ENCODE results near the gene SSTR1.

The SSTR1 gene

DNA sequence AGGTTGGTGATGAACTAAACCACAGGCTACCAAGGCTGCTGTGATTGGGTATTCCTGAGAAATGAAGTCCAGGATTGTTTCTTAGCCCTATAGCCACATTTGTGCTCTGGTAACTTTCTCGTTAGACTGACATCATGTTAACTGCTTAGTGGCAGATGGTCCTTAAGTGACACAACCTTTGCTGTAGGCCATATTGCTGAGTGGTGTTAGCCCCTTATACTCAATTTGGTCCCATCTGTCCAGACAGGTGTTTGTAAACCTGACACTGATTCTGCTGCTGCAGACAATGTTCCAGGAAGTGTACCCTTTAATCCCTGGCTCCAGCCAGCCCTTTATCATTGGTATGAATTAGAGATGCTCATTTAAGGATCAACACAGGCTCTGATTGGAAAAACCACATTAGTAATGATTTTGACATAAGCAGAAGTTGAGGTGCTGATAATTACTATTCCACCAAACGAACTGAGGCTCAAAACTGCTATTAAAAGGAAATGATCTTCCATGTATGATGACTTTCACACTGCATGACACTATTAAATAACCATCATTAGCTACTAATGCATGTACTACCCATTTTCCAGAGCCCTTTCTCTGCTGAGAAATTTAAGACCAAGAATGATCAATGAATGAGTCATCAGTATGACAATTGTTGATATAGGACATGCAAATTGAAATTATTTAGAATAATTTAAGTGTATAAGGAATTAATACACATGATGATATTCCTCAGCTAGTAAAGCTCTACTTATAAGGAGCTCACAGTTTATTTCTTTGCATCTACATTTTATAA lies 3.6 kb upstream of the SSTR1 start:
- DNase-seq: no peak

DNA sequence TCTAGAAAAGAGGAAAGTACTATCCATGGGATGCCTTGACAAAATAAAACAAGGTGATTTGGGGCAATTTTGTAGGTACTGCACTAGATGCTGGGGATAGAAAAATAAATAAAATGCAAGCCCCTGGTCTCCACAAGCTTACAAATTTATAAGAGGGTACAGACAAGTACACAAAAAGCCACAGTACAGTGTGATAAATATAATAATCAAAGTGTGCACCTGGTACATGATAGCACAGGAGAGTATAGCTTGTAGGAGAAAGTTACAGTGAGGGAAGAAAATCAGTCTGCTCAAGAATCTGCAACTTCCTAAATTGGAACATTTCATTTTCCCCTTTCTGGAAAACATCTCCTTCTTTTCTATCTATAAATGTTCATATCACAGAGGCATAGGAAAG lies 3.0 kb upstream of the SSTR1 start:
- no peak for DNase-seq

- no peak for DNase-seq
These were observed 2.4 kb upstream of the SSTR1 start for GRCh38 chr14:38205119-38205813.

GRCh38 chr14:38205949-38206665 lies 1.6 kb upstream of the SSTR1 start:
- DNase-seq: no peak

- no peak for DNase-seq
These were observed 871 bp upstream of the SSTR1 start for GRCh38 chr14:38206689-38207376.

DNA sequence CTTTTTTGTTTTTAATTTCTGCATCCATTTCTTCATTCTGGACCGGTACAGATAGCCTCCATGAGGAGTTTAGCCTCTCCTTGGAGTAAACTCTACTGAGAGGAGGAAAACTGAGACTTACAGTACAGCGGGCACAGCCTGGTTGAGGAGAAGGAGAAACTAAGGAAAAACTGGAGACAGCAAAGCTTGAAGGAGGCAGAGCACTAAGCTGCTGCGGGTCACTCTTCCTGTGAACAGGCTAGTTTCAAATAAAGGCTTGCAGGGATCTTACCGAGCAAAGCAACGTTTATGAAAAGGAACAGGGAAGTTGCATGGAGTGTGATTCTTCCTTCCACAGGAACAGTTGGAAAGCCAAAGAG lies 348 bp upstream of the SSTR1 start:
- no peak for DNase-seq

- DNase-seq: peak; percentile 43
These were observed 1.2 kb downstream of the SSTR1 start for GRCh38 chr14:38208618-38209562.

GRCh38 chr14:38209572-38210557 lies 2.2 kb downstream of the SSTR1 start:
- no peak for DNase-seq

DNA sequence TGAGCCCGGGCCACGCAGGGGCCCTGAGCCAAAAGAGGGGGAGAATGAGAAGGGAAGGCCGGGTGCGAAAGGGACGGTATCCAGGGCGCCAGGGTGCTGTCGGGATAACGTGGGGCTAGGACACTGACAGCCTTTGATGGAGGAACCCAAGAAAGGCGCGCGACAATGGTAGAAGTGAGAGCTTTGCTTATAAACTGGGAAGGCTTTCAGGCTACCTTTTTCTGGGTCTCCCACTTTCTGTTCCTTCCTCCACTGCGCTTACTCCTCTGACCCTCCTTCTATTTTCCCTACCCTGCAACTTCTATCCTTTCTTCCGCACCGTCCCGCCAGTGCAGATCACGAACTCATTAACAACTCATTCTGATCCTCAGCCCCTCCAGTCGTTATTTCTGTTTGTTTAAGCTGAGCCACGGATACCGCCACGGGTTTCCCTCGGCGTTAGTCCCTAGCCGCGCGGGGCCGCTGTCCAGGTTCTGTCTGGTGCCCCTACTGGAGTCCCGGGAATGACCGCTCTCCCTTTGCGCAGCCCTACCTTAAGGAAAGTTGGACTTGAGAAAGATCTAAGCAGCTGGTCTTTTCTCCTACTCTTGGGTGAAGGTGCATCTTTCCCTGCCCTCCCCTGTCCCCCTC lies 3.0 kb downstream of the SSTR1 start:
- no peak for DNase-seq

GRCh38 chr14:38211255-38211735 lies 3.6 kb downstream of the SSTR1 start:
- DNase-seq: no peak

- no peak for DNase-seq
These were observed 4.4 kb downstream of the SSTR1 start for GRCh38 chr14:38212111-38212510.

DNA sequence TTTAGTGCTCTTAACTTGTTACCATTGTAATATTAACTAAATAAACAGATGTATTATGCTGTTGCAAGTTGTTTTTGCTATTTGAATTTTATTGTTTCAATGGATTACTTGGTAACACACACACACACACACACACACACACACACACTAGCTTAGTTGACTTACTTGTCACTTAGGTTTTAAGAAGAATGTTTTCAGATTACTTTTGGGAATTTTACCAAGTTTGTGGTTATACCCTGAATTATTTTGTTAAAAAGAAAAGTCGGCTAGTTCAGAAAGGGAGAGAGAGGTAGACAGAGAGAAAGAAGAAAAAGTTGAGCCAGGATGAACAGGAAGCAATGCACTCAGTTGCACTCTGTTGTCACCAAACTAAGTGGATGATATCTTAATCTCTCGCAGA lies 5.3 kb downstream of the SSTR1 start:
- DNase-seq: no peak

GRCh38 chr14:38217553-38217952 lies 9.8 kb downstream of the SSTR1 start:
- no peak for DNase-seq

GRCh38 chr14:38221077-38221476 lies 13.4 kb downstream of the SSTR1 start:
- no peak for DNase-seq

DNA sequence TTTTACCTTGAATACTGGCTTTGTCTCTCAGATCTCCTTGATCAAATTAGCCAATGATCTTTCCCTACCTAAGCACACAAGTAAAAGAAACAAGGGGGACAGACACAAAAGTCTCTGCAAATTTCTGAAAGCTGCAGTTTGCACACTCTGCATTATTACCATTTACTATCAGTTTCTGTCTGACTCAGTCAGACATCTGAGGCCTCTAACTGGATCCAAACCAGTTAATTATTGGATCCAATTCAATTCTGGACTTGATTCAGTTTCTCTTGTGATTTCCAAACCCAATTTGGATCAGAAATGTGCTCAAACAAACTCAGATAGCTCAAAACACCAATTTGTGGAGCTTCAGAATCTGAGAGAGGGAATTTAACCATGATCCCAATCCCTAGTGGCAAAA lies 16.6 kb downstream of the SSTR1 start:
- DNase-seq: no peak

- DNase-seq: no peak
These were observed 18.2 kb downstream of the SSTR1 start for GRCh38 chr14:38225946-38226345.

DNA sequence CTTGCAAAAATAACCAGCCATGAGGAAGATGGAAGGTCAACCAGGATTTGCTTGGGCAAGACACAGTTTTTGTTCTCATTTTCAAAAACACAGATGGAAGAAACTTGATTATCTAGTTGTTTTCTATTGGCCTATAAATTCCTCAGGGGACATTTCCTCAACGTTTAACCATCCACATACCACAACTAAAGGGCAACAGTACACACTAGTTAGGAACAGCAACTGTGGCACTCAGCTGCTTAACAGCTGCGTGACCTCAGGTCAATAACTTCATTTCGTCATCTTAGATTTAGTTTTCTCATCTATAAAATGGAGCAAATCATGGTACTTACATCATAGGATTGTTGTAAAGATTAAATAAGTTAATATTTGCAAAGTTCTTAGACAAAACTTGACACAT lies 18.7 kb downstream of the SSTR1 start:
- no peak for DNase-seq

DNA sequence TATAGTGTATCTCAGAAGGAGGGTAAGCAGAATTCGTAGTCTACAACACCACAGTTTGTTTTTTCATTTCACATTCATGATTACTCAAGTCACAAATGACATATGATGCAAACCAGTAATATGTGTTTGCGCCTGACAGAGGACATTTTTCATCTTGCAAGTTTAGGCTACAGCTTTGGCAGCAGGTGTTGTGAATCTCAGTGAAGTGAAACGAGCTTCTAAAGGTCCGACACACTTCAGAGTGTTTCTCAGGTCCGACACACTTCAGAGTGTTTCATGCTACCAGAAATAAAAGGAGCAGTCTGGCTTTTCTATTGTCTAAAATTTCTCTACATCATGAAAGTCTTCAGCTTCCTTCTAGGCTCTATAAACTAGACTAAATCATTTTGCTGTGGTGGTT lies 25.5 kb downstream of the SSTR1 start:
- DNase-seq: no peak

DNA sequence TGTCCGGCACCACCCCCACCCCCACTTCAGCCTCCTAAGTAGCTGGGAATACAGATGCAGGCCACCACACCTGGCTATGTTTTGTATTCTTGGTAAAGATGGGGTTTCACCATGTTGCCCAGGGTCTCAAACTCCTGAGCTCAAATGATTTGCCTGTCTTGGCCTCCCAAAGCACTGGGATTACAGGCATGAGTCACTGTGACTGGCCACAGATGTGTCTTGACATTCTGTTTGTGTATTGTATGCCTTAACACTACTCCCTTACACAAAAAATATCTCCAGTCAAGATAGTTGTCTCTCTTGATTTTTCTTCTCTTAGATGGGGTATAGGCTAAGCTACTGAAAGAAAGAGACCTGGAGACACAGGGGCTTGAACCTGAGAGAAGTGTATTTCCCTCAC lies 30.6 kb downstream of the SSTR1 start:
- no peak for DNase-seq

DNA sequence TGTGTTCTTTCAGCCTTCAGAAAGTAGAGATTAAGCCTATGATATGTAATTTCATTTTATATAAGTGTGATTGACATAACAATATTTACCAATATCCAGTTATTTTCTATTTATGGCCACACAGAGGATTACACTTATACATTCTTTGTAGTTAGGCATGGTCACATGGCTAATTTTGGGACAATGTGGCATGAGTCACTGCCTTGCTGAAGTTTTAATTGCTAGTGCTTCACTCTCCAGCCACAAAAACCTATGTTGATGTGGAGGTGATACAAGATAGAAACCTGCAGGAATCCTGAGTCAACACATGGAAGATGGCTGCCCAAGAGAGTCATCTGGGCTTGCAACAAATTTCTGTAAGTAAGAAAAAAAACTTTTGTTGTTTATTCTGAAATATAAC lies 31.2 kb downstream of the SSTR1 start:
- DNase-seq: no peak
